Colonic mucosa (tissue), 4 donors: ENCODE data around the gene AKT1. TPM values are rescaled to one million over a fixed set of nuclear protein-coding genes. Genes with fewer than 3 reads are reported as not detected.

ENCODE experiments used
- DNase-seq: peaks from one replicate; pipeline ENCODE4 v3.0.0-alpha.2; 2020
- H3K27ac ChIP-seq: fragments of 200-600 bp; one replicate; pipeline ENCODE4 v1.8.0; 2021
- H3K27me3 ChIP-seq: fragments of 200-600 bp; one replicate; pipeline ENCODE4 v1.8.0; 2021
- H3K36me3 ChIP-seq: fragments of 200-600 bp; one replicate; pipeline ENCODE4 v1.8.0; 2021
- H3K4me1 ChIP-seq: fragments of 200-600 bp; one replicate; pipeline ENCODE4 v1.8.0; 2021; ENCODE audit warnings: mild to moderate bottlenecking
- H3K4me3 ChIP-seq: fragments of 200-600 bp; one replicate; pipeline ENCODE4 v1.8.0; 2021
- H3K9ac ChIP-seq, 2 donors: one replicate each; pipeline ENCODE4 v1.7.0; 2013; ENCODE audit warnings: control low read depth in 2 of 2, low read depth in 2 of 2, low read length in 2 of 2
- H3K9me3 ChIP-seq: fragments of 200-600 bp; one replicate; pipeline ENCODE4 v1.8.0; 2021
- intact Hi-C: fragments of 100-400 bp; cut with DNase I; formaldehyde crosslinking; loops from one replicate; pipeline ENCODE4 v1.14.1; 2022
- total RNA-seq, 2 donors: library from RNA; stranded (reverse); fragmentation: NEBNext Ultra II Directional in 1 of 2; extraction: Animal tissue kit (Norgen Biotek cat#: 25700) in 1 of 2; gene quantifications; one replicate each; pipeline ENCODE4 v1.2.1, GENCODE V29; 2021
- TF ChIP-seq, protein P1 (sequence below): fragments of 200-600 bp; IDR thresholded peaks from one replicate; pipeline ENCODE4 v1.8.0; 2022; ENCODE audit warnings: antibody characterized with exemption, mild to moderate bottlenecking
- donor health status: healthy.
- donor health status: DM: no; HTN: no; CAD: no.
- donor health status: DM: no; HTN: no; CAD: no.

The AKT1 gene
- total RNA-seq, 2 donors from 2014 or later: 117 to 181 TPM

DNA sequence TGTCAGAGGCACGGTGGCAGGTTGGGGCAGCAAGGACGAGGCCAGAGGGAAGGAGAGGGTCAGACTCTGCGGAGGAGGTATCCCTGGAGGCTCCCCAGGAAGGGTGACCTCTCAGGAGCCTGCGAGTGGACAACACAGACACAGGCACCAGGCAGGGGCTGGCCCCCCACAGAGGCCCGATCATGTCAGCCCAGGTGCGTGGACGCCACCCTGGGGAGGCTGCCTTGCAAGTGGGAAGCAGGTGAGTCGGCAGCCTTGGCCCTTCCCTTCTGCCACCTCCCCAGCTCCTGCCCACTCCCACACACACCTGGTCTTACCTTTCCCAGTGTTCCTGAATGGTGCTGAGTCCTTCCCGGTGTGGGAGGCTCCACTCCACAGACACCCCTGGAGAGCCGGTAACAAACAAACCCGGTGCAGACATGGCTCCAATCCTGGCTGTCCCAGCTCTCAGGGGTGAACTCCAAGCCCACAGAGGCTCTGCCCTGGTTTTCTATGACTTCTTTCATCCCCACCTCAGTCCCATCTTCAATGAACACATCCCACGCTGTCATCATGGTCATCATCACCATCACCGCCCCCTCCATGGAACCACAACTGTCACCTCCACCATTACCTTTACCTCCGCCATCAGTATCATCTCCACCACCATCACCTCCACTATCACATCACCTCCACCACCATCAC lies 10.5 kb upstream of the AKT1 start:
- no peak overlapping the region for H3K9ac ChIP-seq
- intact Hi-C loops: no loop called here
- no peaks in the 10 kb centered on the region for H3K9me3 ChIP-seq
- no peak overlapping the region for H3K27ac ChIP-seq
- TF ChIP-seq, protein P1, sequence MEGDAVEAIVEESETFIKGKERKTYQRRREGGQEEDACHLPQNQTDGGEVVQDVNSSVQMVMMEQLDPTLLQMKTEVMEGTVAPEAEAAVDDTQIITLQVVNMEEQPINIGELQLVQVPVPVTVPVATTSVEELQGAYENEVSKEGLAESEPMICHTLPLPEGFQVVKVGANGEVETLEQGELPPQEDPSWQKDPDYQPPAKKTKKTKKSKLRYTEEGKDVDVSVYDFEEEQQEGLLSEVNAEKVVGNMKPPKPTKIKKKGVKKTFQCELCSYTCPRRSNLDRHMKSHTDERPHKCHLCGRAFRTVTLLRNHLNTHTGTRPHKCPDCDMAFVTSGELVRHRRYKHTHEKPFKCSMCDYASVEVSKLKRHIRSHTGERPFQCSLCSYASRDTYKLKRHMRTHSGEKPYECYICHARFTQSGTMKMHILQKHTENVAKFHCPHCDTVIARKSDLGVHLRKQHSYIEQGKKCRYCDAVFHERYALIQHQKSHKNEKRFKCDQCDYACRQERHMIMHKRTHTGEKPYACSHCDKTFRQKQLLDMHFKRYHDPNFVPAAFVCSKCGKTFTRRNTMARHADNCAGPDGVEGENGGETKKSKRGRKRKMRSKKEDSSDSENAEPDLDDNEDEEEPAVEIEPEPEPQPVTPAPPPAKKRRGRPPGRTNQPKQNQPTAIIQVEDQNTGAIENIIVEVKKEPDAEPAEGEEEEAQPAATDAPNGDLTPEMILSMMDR: no peak
- H3K4me1 ChIP-seq: peaks cover 11% of the 10 kb centered on the region
- H3K4me3 ChIP-seq: no peak overlapping the region
- no peak for DNase-seq
- no peaks in the 10 kb centered on the region for H3K36me3 ChIP-seq
- no peaks in the 10 kb centered on the region for H3K27me3 ChIP-seq

DNA sequence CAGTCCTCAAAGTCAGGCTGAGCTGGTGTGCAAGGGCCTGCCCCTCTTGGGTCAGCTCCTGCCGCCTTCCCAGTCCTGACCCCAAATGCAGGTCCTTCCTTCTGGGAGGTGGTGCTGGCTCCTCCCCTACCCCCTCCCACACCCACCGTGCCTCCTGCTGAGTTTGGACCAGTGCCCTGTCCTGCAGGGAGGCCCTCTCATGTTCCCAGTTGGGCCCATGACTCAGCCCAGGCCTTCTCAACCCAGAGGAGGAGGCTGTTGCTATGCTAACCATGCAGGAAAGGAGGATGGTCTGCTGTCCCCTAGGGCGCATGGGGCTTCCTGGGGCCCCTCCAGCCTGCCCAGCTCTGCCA lies 9.8 kb upstream of the AKT1 start:
- intact Hi-C loops: no loop called here
- Histone ChIP-seq H3K4me1 (peaks cover 11% of the 10 kb centered on the region), H3K4me3 (no peak overlapping the region), H3K36me3 (no peaks in the 10 kb centered on the region), H3K27me3 (no peaks in the 10 kb centered on the region), H3K9ac (no peak overlapping the region), H3K9me3 (no peaks in the 10 kb centered on the region), H3K27ac (no peak overlapping the region)
- DNase-seq: no peak
- TF ChIP-seq, protein P1: no peak

DNA sequence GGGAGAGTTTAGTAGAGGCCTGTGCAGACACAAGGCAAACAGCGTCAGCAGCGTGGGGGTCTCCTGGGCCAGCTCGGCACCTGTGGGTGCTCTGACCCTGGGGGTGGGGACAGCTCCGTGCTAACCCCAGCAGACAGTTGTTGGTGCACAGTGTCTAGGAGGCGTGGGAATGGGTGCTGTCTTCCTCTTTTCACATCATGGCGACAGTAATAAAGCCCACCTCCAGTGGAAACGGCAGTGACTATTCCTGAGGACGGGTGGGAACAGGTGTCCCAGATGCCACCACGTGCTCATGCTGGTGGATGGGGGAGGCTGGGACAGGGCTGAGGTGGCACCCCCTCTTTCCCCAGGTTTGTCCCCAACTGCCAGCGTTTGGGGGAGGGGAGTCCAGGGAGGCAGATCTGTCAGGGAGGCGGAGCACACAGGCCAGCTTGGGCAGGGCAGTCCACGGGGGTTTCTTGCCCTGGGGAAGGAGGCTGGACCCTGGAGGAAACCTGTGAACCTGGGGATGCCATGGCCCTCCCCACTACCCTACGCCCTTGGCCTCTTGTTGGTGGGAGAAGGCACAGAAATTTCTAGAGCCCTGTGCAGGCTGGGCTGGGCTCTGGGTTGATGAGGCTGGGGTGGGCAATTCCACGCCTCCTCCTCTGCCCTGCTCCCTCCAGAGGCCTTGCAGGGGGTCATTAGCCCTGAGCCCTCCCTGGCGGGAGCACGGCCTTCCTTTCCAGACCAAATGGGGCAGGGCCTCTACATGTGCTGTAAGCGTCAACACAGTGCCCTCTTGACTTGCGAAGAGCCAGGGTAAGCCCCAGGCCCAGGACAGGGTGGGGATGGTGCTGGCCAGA lies 9.2 kb upstream of the AKT1 start:
- Histone ChIP-seq H3K27ac (no peak overlapping the region), H3K9me3 (no peaks in the 10 kb centered on the region), H3K36me3 (no peaks in the 10 kb centered on the region), H3K4me1 (peaks cover 11% of the 10 kb centered on the region), H3K9ac (peak overlapping the region in 1 of 2 donors; percentile 26), H3K27me3 (no peaks in the 10 kb centered on the region), H3K4me3 (no peak overlapping the region)
- DNase-seq: no peak
- intact Hi-C loops: no loop called here
- TF ChIP-seq, protein P1: no peak

DNA sequence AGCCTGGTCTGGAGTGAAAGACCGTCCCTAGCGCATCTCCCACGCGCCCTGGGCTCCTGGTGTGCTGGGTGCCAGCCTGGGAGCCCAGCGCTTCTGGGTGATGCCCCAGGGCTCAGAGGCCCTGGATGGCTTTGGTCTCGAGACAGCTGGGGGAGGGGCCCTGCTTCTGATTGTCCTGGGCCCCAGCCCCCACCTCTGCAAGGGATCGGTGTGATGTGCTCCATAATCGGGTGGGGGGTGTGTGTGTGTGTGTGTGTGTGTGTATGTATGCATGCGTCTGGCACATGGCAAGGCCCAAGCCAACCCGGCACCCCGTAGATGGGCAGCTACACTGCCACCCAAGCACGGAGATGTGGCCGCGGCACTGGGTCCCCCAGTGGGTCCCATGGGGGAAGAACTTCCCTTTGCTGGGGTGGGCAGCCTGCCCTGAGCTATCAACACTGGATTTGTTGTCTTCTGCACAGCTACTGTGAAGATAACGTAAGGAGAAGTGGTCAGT lies 8.4 kb upstream of the AKT1 start:
- Histone ChIP-seq H3K9me3 (no peaks in the 10 kb centered on the region), H3K4me3 (no peak overlapping the region), H3K27me3 (no peaks in the 10 kb centered on the region), H3K36me3 (no peaks in the 10 kb centered on the region), H3K4me1 (peaks cover 11% of the 10 kb centered on the region), H3K9ac (peak overlapping the region in 1 of 2 donors; percentile 26), H3K27ac (no peak overlapping the region)
- intact Hi-C loops: no loop called here
- no peak for DNase-seq
- TF ChIP-seq, protein P1: no peak

DNA sequence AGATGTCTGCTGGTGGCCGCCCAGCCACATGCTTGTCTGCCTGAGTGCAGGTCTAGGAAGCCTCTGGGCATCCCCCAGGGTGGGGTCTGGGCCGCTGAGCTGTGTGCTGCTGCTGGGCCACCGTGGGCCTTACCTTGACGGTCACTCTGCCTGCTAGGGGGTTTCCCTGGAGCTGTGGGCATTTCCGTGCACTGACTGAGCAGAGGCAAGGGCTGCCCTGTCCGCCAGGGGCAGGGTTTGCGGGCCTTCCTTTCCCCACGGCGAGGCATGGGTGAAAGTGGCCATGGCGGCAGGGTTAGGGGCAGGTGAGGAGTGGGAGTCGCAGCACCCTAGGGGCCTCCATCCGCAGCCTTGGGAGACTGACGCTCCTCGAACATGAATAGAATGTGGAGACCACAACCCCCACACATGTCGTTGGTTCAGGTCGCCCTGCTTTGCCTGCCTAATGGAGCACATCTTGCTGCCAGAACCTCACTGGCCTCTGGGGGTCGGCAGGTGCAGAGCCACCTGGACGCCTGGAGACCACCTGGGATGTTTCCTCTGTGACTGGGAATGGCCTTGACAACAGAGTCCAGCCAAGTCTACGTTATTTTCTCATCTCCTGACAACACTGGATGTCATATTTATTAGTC lies 7.8 kb upstream of the AKT1 start:
- H3K9me3 ChIP-seq: no peaks in the 10 kb centered on the region
- H3K27me3 ChIP-seq: no peaks in the 10 kb centered on the region
- no peak overlapping the region for H3K4me3 ChIP-seq
- H3K36me3 ChIP-seq: no peaks in the 10 kb centered on the region
- TF ChIP-seq, protein P1: no peak
- H3K4me1 ChIP-seq: peaks cover 11% of the 10 kb centered on the region
- no peak for DNase-seq
- H3K9ac ChIP-seq: no peak overlapping the region
- intact Hi-C loops: no loop called here
- H3K27ac ChIP-seq: no peak overlapping the region
